ENCODE results near the gene PLCL1. TPM values are rescaled to one million over a fixed set of nuclear protein-coding genes. Genes with fewer than 3 reads are reported as not detected.

Gene PLCL1
- total and polyA plus RNA-seq, 10 of the 15 experiments (the other 5 are each of a cell fraction or from before 2014, with no cell fraction given) = 0.03 to 1.5 (median 0.22) TPM

- TF ChIP-seq, protein P1, sequence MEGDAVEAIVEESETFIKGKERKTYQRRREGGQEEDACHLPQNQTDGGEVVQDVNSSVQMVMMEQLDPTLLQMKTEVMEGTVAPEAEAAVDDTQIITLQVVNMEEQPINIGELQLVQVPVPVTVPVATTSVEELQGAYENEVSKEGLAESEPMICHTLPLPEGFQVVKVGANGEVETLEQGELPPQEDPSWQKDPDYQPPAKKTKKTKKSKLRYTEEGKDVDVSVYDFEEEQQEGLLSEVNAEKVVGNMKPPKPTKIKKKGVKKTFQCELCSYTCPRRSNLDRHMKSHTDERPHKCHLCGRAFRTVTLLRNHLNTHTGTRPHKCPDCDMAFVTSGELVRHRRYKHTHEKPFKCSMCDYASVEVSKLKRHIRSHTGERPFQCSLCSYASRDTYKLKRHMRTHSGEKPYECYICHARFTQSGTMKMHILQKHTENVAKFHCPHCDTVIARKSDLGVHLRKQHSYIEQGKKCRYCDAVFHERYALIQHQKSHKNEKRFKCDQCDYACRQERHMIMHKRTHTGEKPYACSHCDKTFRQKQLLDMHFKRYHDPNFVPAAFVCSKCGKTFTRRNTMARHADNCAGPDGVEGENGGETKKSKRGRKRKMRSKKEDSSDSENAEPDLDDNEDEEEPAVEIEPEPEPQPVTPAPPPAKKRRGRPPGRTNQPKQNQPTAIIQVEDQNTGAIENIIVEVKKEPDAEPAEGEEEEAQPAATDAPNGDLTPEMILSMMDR (IDR thresholded peaks at IDR 0.05 in 2 of 3, conservative IDR thresholded peaks at IDR 0.05 in 1 of 3; ENCODE audit: control insufficient read depth in 2 of 3, extremely low read depth in 1 of 3, insufficient read depth in 1 of 3, low read depth in 3 of 3, low read length in 3 of 3) = 0 out of 6 replicates have a peak, but pooled peaks of 1 of the 3 experiments have one; percentile 2
- no peak for TF ChIP-seq POLR2AphosphoS2 (IDR thresholded peaks at IDR 0.05; ENCODE audit: low read depth, low read length)
- no peak for TF ChIP-seq CEBPZ (IDR thresholded peaks at IDR 0.05; ENCODE audit: low read depth, low read length)
- TF ChIP-seq NFYB (IDR thresholded peaks at IDR 0.05; ENCODE audit: insufficient read depth, low read depth, low read length) = peak; percentile 83
- TF ChIP-seq ZSCAN29 (IDR thresholded peaks at IDR 0.05) = 0 out of 2 replicates have a peak, but pooled peaks have one; percentile 24
- TF ChIP-seq ZNF622 (IDR thresholded peaks at IDR 0.05) = no peak
- TF ChIP-seq NR2C2 (IDR thresholded peaks at IDR 0.05; ENCODE audit: borderline replicate concordance, control insufficient read depth, insufficient read length, low read depth) = no peak
- TF ChIP-seq HCFC1 (IDR thresholded peaks at IDR 0.05; ENCODE audit: low read length) = no peak
These were observed at the start of gene PLCL1 (continued) for GRCh38 chr2:197804049-197804757.
